ENCODE results near the gene LRFN2. TPM values are rescaled to one million over a fixed set of nuclear protein-coding genes. Genes with fewer than 3 reads are reported as not detected.

The LRFN2 gene
- total RNA-seq, 1 experiment from 2014 or later: not detected

DNA sequence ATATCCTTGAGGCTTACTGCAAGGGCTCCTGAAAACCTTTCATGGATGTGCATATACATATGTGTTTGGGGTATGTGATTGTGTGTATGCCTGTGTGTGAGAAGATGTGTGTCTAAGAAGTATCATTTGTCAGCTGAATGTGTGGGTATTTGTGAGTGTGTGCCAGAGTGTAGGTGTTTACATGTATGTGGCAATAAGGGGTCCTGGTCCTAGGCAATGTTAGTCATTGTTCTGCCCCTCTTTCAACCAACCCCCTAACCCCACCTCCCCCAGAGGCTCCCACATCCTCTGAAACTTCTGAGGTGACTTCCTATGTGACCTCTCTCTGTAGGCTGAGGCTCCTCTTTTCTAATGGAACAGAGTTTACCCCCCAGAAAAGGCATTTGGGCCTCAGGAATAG, 186.4 kb downstream of the LRFN2 start:
- DNase-seq (ENCODE audit: low spot score): no peak

DNA sequence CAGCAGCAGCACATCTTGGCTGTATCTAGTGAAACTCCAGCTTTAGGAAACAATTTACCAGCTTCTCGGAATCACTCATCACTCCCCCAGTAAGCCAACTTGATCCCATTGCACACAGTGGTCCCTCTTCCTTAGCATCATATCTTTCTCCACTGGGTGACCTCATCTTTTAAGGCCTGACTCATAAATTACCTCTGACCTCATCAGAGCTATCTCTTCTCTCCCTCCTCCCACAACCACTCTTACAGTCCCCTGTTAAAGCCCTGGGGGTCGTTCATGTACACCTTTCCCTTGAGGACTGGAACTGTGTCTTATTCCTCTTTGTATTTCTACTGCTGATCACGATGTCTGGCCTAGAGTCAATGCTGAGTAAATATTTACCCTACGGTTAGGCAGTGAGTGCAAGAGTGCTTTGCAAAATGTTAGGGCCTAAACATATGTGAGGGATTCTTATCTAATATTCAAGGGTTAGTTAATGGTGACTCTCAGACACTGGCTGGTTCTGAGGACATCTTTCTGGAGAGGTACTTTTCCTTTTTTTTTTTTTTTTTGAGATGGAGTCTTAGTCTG, 187.2 kb downstream of the LRFN2 start:
- no peak for DNase-seq (ENCODE audit: low spot score)

DNA sequence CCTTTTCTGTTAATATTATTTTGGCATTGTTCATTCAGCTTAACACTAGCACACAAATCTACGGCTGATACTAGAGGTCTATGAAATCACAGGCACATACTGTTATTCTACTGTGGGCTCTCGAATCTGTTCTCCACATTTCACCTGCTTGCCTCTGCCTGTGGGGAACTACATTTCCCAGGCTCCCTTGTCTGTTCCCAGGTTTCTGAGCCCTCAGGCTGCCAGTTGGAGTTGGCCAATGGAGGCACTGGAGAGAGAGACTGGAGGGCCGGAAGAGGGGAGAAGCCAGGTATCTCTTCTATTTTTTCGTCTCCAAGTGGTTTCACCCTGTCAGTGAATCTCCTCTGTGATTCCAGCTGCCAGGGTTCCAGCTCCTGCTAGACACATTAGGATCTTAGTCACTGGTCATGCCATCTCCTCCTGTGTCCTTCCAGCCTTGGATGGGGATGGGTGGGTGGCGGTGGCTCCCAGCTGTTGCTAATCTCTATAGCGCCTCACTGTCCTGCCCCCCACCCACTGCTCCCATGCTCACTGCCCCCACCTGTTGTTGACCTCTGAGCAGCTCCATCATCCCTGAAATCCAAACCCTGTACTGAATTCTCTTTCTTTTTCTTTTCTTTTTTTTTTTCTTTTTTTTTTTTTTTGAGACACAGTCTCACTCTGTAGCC, 188.2 kb downstream of the LRFN2 start:
- no peak for DNase-seq (ENCODE audit: low spot score)

DNA sequence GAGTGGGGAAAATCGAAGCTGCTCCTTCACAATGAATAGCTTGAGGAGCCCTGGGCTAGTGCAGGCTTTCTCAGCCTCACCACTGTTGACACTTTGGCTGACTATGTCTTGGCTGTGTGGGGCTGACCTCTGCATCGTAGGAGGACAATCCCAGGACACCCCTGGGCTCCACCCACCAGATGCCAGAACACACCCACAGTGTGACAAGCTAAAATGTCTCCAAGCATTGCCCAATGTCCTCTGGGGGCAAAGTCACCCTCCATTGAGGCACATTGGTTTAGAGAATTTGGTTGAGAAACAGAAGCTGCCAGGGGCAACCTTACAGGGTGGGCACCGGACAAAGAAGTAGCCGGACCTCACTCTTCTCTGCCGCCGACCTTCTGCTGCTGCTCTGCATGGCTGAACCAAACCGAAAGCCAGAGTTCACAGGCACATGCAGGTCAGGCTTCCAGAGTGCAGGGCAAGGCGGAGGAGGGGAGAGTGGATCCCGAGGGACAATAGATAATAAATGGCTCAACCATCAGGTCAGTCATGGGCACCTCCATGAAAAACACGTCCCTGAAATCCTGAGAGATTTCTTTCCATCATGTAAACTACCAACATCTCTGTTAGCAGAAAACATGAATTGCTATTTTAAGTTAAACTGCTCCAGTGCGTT, 189.0 kb downstream of the LRFN2 start:
- no peak for DNase-seq (ENCODE audit: low spot score)

DNA sequence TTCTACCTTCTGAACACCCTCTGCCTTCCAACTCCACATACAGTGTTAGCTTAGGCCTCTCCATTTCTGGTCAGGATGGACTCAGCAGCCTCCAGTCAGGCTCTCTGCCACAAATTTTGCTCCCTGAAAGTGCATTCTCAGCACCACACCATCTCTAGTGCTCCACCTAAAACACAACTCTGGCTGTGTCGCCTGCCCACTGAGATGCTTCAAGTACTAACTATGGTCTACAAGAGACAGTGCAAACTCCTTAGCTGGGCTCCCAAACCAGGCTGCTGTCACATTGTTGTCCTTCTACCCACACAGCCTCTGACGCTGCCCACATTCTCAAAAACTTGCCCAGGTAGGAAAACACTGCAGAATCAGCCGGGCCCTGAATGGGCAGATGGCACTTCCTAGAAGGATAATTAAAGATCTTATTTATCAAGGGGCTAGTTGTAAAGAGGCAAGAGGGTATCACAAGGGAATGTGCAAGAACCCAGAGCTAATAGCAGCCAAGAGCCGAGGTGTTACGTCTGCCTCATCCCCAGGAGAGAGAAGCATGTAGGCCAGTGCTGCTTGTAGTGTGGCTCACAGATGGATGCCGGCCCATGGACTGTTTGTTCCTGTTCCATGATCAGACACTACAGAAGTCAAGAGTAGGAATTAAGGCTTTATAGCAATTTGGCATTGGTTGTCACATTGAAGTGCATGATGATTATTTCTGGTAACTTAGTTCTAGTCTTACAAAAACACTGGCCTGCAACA, 189.7 kb downstream of the LRFN2 start:
- DNase-seq (ENCODE audit: low spot score): no peak

DNA sequence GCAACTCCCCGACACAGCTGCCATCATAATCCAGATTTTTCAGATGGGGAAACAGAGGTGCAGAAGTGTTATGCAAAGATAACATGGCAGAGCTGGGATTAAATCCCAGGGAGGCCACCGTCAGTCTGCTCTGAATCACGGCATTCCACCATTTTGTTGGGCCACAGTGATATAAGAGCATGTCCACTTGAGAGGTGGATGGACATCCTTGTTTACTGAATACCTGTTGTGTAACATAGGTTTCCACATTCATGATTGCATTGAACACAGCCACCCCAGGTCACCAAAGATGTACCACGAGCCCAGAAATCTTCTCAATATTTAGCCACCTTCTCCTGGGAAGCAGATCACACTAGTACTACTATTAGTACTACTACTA, 191.5 kb downstream of the LRFN2 start:
- no peak for DNase-seq (ENCODE audit: low spot score)

DNA sequence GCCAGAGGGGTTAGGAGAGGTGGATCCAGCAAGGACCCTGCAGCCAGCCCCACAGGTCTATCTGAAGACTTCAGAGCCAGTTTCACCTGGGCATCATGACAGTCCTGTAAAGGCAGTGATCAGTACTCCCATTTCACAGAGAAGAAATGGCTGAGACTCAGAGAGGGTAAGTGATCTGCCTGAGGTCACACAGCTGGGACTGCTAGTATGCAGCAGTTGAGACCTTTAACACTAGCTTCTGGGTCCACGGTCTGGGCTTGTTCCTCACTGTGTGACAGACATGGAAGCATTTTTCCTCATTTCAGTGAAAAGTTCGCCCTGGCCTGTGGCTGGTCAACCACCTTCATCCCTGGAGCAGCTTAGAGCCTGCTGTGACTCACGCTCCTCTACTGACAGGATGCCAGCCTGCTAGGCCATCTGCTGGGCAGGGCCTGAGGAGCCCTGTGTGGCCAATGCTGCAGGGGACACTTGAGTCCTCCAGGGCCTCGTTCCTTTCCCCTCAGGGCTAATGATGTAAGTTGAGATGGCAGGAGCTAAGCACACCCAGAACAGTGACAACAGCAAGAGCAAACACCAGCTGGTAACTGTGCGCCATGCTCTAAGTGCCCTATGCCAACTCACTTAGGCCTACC, 192.0 kb downstream of the LRFN2 start:
- peak; percentile 4 for DNase-seq (ENCODE audit: low spot score)

DNA sequence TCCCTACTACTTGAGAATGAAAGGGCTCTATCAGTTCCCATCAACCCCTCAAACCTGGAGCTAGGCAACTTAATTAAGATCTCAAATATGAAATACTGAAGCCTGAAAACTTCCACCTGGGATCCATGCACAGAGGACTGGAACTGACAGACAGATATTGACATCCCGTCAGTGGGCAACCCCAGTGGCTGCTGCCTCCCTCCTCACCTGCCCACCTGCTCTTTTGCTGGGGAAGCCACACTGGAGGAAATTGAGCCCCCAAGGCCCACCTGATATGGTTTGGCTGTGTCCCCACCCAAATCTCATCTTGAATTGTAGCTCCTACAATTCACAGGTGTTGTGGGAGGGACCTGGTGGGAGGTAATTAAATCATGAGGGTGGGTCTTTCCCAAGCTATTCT, 192.8 kb downstream of the LRFN2 start:
- DNase-seq (ENCODE audit: low spot score): no peak

DNA sequence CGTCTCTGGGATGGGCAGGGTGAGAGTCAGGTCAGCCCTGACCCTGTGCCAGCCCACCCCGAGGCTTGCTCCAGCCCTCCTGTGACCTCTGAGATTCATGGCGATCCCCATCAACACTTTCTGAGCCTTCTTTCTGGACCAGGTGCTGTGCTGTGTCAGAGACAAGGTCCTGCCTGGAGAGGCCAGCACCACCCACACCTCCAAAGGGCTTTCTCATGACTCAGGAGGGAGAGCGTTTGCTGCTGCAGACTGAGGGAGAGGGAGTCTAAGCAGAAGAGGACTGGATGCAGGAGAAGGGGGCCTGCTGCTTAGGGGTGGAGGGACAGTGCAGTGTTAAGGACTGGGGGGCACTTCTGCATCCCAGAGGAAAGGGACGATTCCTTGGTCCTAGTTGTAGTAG, 193.5 kb downstream of the LRFN2 start:
- DNase-seq (ENCODE audit: low spot score): no peak

DNA sequence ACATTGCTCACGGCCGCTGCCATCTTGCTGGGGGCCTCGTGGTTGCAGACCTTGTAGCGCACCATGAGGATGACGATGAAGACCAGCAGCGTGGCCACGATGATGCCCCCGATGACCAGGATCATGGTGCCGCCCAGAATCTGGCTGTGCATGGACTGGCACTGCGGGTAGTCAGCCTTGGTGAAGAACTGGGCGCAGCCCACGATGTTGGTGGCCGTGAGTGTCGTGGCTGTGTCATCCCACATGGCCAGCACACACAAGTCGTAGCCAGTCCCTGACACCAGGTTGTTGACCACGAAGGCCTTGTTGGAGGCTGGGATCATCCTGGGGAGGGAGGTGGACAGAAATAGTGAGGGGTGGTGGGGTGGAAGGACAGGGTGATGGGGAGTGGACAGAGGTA, 194.6 kb downstream of the LRFN2 start:
- no peak for DNase-seq (ENCODE audit: low spot score)

DNA sequence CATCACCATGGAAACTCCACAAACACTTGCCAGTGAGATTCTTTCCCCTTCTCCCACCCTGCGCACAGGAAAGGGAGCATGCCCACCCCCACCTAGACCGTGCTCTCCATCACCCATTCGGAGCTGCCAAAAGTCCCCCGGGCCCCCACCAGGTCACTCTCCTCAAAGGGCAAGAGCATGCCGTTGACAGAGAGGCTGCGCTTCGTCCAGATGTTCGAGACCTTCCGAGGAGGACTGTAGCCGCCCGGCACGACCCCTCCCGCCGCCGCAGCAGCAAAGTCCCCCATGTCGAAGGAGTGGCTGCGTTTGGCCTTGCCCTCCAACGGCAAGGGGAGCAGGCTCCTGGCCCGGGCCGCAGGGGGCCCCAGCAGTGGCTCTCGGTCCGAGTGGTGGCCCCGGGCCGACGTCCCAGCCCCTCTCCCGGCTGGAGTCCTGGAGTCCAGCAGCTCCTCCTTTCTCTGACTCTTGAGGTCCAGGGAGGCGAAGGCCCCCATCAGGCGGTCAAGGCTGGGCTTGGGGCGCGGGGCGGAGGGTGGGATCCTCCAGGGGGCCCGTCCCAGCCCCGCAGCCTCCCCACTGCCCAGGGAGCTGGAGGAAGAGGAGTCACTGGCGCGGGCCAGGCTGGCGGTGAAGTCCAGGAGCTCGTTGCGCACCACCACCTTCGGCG, 195.2 kb downstream of the LRFN2 start:
- no peak for DNase-seq (ENCODE audit: low spot score)

DNA sequence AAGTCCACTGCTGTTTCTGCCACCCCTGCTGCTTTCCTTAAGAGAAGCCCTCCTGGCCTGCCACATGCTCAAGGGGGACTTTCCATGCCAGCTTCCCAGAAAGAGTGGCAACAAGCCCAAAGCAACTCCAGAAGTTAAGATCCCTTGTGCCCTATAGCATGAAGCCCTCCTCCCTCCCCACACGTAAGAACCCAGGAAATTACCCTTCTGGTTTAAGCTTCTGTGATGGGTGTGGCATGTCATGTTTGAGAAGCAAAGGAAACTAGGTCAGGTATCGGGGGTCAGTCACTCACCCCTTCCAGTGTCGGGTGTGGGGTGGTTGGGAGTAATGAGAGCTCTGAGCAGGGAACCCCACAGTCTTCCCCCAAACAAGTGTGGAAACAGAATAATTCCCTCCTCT, 196.1 kb downstream of the LRFN2 start:
- DNase-seq (ENCODE audit: low spot score): no peak

DNA sequence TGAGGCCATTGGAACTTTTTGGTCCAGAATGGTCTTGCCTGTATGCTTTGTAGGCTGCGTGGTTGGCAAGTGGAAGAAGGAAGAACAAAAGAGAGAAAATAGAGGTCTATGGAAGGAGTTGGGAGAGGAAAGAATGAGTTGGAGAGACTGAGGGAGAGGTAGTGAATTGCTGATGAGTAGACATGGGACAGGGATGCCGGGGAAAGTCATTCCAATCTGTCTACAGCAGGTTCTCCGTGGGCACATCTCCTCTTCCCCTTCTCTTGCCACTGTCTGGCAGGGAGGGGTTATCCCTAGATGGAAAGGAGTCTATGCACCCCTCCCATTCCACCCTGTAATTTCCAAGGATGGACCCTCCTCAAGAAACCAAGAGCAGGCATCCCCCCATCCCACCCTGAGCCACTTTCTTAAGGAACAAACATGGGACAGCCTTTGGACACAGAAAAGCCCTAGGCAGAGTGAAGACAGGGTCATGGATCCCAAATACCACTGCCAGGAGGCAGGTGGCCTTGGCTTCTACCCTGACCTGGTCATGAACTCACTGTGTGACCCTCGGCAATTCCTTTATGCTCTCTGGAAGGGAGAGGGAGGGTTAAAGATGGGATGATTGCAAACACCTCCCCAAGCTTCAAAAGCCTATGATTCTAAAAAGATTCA, 196.9 kb downstream of the LRFN2 start:
- DNase-seq (ENCODE audit: low spot score): no peak

DNA sequence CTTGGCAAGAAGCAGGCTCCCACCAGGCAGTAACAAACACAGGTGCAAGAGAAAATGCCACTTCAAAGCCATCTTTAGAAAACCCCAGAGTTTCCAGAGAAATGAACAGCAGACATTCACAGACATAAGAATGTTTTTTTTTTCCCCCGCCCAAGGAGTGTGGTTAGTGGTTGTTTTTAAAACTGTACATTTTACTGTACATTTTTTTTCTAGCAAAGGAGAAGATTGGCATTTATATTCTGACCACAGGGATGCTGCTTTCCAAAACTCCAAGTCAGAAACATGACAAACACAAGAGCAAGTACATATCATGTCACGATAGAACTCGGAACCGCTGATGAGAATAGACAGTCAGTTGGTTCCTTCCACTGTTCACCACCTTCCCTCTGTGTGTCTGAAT, 197.9 kb downstream of the LRFN2 start:
- DNase-seq (ENCODE audit: low spot score): no peak

DNA sequence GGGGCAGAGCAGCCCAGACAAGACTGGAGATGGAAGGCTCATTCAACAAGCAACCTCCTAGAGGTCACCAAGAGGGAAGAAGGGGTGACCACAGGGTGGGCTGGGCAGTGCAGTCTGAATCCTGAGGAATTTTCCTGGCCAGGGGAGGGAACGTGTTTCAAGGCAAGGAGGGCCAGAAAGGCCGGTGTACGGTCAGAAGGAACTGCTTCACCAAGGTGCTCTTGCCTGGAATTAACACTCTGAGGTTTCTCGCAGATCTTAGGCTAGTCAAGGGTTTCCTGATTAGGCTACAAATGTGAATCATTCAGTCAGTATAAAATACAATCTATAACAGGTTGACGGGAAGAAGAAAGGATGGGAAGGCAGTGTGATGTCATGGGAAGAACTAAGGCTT, 199.3 kb downstream of the LRFN2 start:
- no peak for DNase-seq (ENCODE audit: low spot score)

DNA sequence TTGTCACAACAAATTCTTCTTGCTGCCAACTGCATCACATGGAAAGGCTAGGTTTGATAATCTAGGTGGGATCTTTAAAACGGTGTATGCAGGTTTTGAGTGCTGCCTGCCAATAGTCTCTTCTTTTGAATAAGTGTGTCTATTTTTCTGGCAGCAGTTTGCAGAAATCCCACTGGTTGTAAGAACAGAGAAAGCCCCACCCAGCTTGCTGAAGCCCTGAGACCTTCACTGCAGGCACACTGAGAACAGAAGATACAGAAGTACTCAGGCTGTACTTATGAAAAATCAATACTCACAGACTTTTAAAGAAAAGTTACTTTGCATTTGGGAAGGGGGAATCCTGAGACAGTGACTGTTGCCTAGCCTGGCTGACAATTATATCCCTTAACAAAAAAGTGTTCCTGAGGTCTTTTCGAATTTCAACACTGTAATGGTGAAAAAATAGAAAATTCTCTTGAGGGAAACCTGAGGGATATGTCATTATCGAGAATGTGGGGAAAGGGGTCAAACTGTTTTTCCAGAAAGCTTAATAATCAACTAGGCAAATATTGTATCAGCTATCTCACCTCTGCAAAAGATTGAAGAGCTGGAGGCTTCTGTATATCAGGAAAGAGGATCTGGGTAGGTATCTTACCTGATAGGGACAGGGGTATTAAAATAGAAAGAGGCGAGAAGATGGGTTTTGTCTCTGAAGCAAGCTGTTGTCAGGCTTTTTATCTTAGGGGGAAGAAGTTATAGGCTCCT, 199.9 kb downstream of the LRFN2 start:
- DNase-seq (ENCODE audit: low spot score): no peak

DNA sequence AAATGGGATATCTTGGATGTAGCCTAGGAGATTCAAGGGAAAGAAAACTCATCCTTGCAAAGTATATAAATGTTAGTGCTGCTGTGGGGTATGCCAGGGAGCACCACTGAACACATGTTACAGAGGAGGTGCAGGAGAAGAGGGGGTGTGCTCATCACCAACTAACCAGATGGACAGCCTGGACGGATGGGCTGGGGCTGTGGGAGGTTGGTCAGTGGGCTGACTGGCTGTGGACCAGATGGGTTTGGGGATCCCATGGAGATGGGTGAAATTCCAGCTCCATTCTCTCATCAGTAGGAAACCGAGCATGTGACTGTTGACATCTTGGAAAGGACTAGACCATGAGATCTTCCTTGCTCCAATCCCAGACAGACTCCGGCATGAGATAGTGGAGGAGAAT, 201.0 kb downstream of the LRFN2 start:
- DNase-seq (ENCODE audit: low spot score): no peak

DNA sequence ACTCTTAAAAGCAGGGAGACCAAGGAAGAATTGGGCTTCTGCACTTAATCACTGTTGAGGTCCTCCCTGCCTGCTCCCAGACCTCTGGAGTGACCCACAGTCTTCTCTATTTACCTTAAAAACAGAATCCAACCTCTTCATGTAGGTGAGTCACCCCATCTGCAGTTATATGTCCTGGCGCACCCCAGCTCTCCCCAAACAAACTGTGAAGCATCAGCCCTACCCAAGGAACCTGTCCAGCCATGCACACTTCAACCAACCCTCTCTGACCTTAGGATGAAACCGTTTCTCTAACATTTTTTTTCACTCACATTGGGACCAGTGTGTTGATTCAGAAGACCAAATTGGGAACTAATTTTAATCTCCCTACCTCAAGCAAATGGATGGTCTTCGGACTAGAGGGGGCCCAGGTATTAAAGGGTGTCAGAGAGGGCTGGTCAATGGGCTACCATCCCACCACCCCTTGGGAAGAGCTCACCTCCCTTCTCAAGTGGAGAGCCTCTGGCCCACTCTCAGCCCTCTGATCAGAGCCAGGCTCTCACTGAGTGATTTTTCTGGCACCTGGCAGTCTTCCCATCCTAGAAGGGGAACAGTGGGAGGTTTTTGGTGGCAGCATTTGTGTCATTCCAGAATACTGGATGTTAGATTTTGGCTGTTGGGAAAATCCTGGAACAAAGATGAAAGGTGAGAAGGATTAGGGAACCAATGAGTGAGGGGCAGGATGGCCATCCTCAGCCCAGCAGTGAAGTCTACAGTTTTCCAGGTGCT, 203.6 kb downstream of the LRFN2 start:
- DNase-seq (ENCODE audit: low spot score): no peak

DNA sequence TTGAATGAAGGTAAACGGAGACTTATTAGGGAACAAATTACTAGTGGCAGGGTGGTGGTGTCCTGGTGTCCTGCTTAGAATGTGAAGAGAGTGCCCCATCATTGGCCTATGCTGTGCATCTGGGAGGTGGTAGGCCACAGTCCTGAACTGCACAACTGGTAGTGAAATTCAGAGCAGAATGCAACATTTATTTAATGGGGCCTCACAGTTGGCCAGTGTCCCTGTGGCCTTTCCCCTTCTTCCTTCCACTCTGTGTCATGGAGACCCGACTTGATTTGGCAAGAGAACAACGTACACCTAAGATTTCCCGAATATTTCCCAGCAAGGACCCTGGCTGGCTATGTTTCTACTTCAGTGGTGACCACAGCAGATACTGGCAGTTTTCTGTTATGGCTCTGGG, 206.9 kb downstream of the LRFN2 start:
- DNase-seq (ENCODE audit: low spot score): no peak

DNA sequence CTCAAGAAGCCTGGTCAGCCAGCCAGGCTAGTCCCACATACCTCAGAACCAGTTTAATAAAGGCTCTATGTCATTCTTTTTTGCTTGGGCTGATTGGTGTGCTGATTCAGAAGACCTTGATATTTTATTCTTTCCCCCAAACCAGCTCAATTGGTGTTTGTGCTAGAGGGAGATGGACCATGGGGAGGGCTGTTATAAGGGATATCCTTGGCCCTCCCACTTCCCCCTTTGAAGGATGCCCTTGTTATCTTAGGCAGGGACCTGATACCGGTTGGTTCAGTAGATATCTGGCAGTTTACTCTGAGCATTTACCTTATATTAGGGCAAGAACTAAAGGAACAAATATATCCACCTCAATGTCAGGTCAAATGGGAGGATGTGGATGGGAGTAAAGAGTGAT, 207.4 kb downstream of the LRFN2 start:
- no peak for DNase-seq (ENCODE audit: low spot score)
